Neural progenitor cell (in vitro differentiated cells): ENCODE measurements around the gene ATP7B. TPM values are rescaled to one million over a fixed set of nuclear protein-coding genes. Genes with fewer than 3 reads are reported as not detected.

Experiments
- DNase-seq: peaks from one replicate; pipeline ENCODE4 v3.0.0-alpha.2; 2016; ENCODE audit warnings: low spot score
- H2AFZ ChIP-seq: fragments of 200-600 bp; sonication (generic); replicated peaks from 2 replicates; pipeline ENCODE4 v1.6.1; 2016; ENCODE audit warnings: antibody characterized with exemption
- H3F3A ChIP-seq: fragments of 200-600 bp; sonication (generic); 2 replicates; pipeline ENCODE4 v1.6.1; 2016; ENCODE audit warnings: antibody characterized with exemption, low read depth
- H3K27ac ChIP-seq: fragments of 200-600 bp; sonication (generic); 2 replicates; pipeline ENCODE4 v1.5.1; 2016; ENCODE audit warnings: mild to moderate bottlenecking
- H3K27me3 ChIP-seq: fragments of 200-600 bp; sonication (generic); 2 replicates; pipeline ENCODE4 v1.6.1; 2016; ENCODE audit warnings: mild to moderate bottlenecking, moderate library complexity
- H3K36me3 ChIP-seq: fragments of 200-600 bp; sonication (generic); 2 replicates; pipeline ENCODE4 v1.5.1; 2016
- H3K4me1 ChIP-seq: fragments of 200-600 bp; sonication (generic); 2 replicates; pipeline ENCODE4 v1.6.1; 2016; ENCODE audit warnings: mixed run types
- H3K4me2 ChIP-seq: fragments of 200-600 bp; sonication (generic); 2 replicates; pipeline ENCODE4 v1.6.1; 2016
- H3K4me3 ChIP-seq: fragments of 200-600 bp; sonication (generic); 2 replicates; pipeline ENCODE4 v1.5.1; 2016
- H3K79me2 ChIP-seq: fragments of 200-600 bp; sonication (generic); 2 replicates; pipeline ENCODE4 v1.6.1; 2016; ENCODE audit warnings: low read depth
- H3K9ac ChIP-seq: fragments of 200-600 bp; sonication (generic); 2 replicates; pipeline ENCODE4 v1.6.1; 2016
- H3K9me3 ChIP-seq: fragments of 200-600 bp; sonication (generic); 2 replicates; pipeline ENCODE4 v1.5.1; 2016; ENCODE audit warnings: low read depth
- H4K20me1 ChIP-seq: fragments of 200-600 bp; sonication (generic); 2 replicates; pipeline ENCODE4 v1.6.1; 2016; ENCODE audit warnings: low read depth
- H3K27ac Mint-ChIP-seq: 3 replicates; pipeline ENCODE4 v1.8.0; 2021; ENCODE audit warnings: mixed read lengths
- H3K27me3 Mint-ChIP-seq: 2 replicates; pipeline ENCODE4 v1.8.0; 2022; ENCODE audit warnings: low read depth, mild to moderate bottlenecking, inconsistent platforms, moderate library complexity, mixed read lengths; ENCODE audit not compliant: insufficient read depth
- H3K36me3 Mint-ChIP-seq: 3 replicates; pipeline ENCODE4 v1.8.0; 2021; ENCODE audit warnings: mixed read lengths
- H3K4me1 Mint-ChIP-seq: 3 replicates; pipeline ENCODE4 v1.8.0; 2021; ENCODE audit warnings: mixed read lengths
- H3K4me3 Mint-ChIP-seq: 3 replicates; pipeline ENCODE4 v1.8.0; 2021; ENCODE audit warnings: mild to moderate bottlenecking, moderate library complexity, mixed read lengths
- H3K9me3 Mint-ChIP-seq: 3 replicates; pipeline ENCODE4 v1.8.0; 2020; ENCODE audit warnings: mixed read lengths
- CTCF ChIP-seq: fragments of 200-600 bp; sonication (generic); IDR thresholded peaks from 2 replicates; pipeline ENCODE4 v1.5.1; 2017; ENCODE audit warnings: antibody characterized with exemption, mild to moderate bottlenecking
- EZH2 ChIP-seq: fragments of 200-600 bp; sonication (generic); IDR thresholded peaks from 2 replicates; pipeline ENCODE4 v1.6.1; 2017; ENCODE audit warnings: antibody characterized with exemption, mild to moderate bottlenecking, moderate library complexity
- EZH2phosphoT487 ChIP-seq: fragments of 200-600 bp; sonication (generic); IDR thresholded peaks from 2 replicates; pipeline ENCODE4 v1.6.1; 2017; ENCODE audit warnings: antibody characterized with exemption
- total RNA-seq: library from RNA; depleted of rRNA; stranded (reverse); fragments of >200 nt; gene quantifications from 2 replicates; pipeline ENCODE4 v1.2.3, GENCODE V29; 2015; ENCODE audit warnings: low replicate concordance

Gene ATP7B
- total RNA-seq, 1 donor from 2014 or later = 8.2 TPM

DNA sequence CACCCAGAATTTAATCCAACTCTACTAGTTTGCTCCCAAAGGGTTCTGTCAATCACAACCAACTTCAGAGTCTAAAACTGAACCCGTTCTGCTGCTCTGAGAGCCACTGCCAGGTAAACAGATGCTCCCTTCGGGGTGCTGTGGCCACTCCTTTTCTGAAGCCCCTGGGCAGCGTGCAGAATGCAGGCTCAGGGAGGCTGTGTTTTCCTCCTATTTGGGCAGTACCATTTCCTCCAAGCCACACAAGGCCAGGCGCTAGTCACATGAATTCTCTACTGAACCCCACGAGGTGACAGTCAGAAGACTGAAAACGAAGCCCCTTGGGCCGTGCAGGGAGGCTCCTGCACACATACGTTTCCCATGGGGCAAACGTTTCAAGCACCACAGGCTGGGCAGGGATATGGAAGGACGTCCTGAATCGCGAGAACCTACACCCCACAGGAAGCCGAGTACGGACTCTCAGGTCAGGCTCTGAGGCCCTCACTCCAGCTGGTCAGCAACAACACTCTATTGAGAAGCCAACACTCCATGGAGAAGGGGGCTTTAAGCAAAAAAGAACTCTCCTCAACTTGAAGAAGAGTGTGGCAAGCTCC, 77.7 kb downstream of the ATP7B start:
- no peaks in the 10 kb centered on the region for H3K4me1 Mint-ChIP-seq
- no peak overlapping the region for H3K4me3 Mint-ChIP-seq
- Histone ChIP-seq H3F3A (no peaks in the 10 kb centered on the region), H2AFZ (no peak overlapping the region), H3K36me3 (no peaks in the 10 kb centered on the region), H3K27ac (no peak overlapping the region), H3K4me2 (no peak overlapping the region), H3K4me1 (no peaks in the 10 kb centered on the region), H4K20me1 (no peaks in the 10 kb centered on the region), H3K27me3 (no peaks in the 10 kb centered on the region), H3K4me3 (no peak overlapping the region), H3K9me3 (no peaks in the 10 kb centered on the region), H3K79me2 (no peaks in the 10 kb centered on the region), H3K9ac (no peak overlapping the region)
- peaks cover 4% of the 10 kb centered on the region for H3K27me3 Mint-ChIP-seq
- H3K36me3 Mint-ChIP-seq = peaks cover 14% of the 10 kb centered on the region
- no peak for DNase-seq
- no peak overlapping the region for H3K27ac Mint-ChIP-seq
- TF ChIP-seq EZH2 (no peak), EZH2phosphoT487 (no peak), CTCF (no peak)
- H3K9me3 Mint-ChIP-seq = no peaks in the 10 kb centered on the region

GRCh38 chr13:51932231-51932630, 79.0 kb downstream of the ATP7B start:
- no peak for DNase-seq
- no peaks in the 10 kb centered on the region for H3K9me3 Mint-ChIP-seq

DNA sequence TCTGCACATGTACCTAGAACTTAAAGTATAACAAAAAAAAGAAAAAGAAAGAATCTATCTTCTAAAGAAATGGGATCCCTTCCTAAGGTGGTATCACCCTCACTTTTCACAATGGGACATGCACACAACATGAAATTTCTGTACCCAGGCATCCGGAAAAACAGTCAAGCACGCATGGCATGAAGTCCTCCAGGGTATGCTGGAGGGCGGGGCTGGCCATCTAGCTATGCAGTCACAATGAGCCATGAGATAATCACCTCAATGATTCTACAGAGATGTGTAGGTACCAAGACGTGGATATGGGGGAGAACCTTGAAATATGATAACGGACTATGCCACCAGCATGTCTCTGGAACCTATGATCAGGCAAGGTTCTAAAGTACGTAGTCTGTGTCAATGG, 79.6 kb downstream of the ATP7B start:
- Histone ChIP-seq H3K9me3 (no peaks in the 10 kb centered on the region), H3K27me3 (no peaks in the 10 kb centered on the region), H3K36me3 (no peaks in the 10 kb centered on the region), H3K4me2 (no peak overlapping the region), H3K27ac (no peak overlapping the region), H3K4me1 (no peaks in the 10 kb centered on the region), H3K79me2 (no peaks in the 10 kb centered on the region), H4K20me1 (no peaks in the 10 kb centered on the region), H3K4me3 (no peak overlapping the region), H3F3A (no peaks in the 10 kb centered on the region), H3K9ac (no peak overlapping the region), H2AFZ (no peak overlapping the region)
- no peak for DNase-seq
- Mint-ChIP-seq H3K27ac (no peak overlapping the region), H3K4me3 (no peak overlapping the region), H3K36me3 (peaks cover 11% of the 10 kb centered on the region), H3K4me1 (no peaks in the 10 kb centered on the region), H3K9me3 (no peaks in the 10 kb centered on the region), H3K27me3 (no peaks in the 10 kb centered on the region)
- TF ChIP-seq EZH2 (no peak), EZH2phosphoT487 (no peak)

More at GRCh38 chr13:51932231-51932630, 79.0 kb downstream of the ATP7B start:
- Histone ChIP-seq H3K4me1 (no peaks in the 10 kb centered on the region), H3F3A (no peaks in the 10 kb centered on the region), H3K36me3 (no peaks in the 10 kb centered on the region), H3K9me3 (no peaks in the 10 kb centered on the region), H3K4me3 (no peak overlapping the region), H3K79me2 (no peaks in the 10 kb centered on the region), H3K27ac (no peak overlapping the region), H4K20me1 (no peaks in the 10 kb centered on the region), H3K9ac (no peak overlapping the region), H2AFZ (no peak overlapping the region), H3K27me3 (no peaks in the 10 kb centered on the region), H3K4me2 (no peak overlapping the region)
- TF ChIP-seq EZH2phosphoT487 (no peak), CTCF (no peak), EZH2 (no peak)
- no peaks in the 10 kb centered on the region for H3K27me3 Mint-ChIP-seq
- peaks cover 11% of the 10 kb centered on the region for H3K36me3 Mint-ChIP-seq
- no peaks in the 10 kb centered on the region for H3K4me1 Mint-ChIP-seq
- H3K4me3 Mint-ChIP-seq = no peak overlapping the region
- H3K27ac Mint-ChIP-seq = no peak overlapping the region

GRCh38 chr13:51929699-51930098, 81.6 kb downstream of the ATP7B start:
- no peaks in the 10 kb centered on the region for H3K36me3 ChIP-seq
- H3K4me2 ChIP-seq = no peak overlapping the region
- H3K4me3 ChIP-seq = no peak overlapping the region
- Mint-ChIP-seq H3K4me3 (no peak overlapping the region), H3K27me3 (no peaks in the 10 kb centered on the region), H3K36me3 (peaks cover 12% of the 10 kb centered on the region), H3K27ac (no peak overlapping the region), H3K9me3 (no peaks in the 10 kb centered on the region), H3K4me1 (no peaks in the 10 kb centered on the region)
- H3K4me1 ChIP-seq = no peaks in the 10 kb centered on the region
- no peaks in the 10 kb centered on the region for H3K27me3 ChIP-seq
- DNase-seq = no peak
- H3K79me2 ChIP-seq = no peaks in the 10 kb centered on the region
- no peaks in the 10 kb centered on the region for H3F3A ChIP-seq
- TF ChIP-seq EZH2phosphoT487 = no peak
- no peak for TF ChIP-seq EZH2
- H2AFZ ChIP-seq = no peak overlapping the region
- no peak overlapping the region for H3K27ac ChIP-seq
- H4K20me1 ChIP-seq = no peaks in the 10 kb centered on the region
- no peaks in the 10 kb centered on the region for H3K9me3 ChIP-seq
- no peak overlapping the region for H3K9ac ChIP-seq
